GM12878 (cell line): ENCODE results near the gene IPCEF1. TPM values are rescaled to one million over a fixed set of nuclear protein-coding genes. Genes with fewer than 3 reads are reported as not detected.

Source experiments
- ATAC-seq: fragments of 200-7000 bp; cut with Tn5 transposase; 3 replicates; pipeline ENCODE4 v1.9.1; 2020; ENCODE audit warnings: mild to moderate bottlenecking, moderate library complexity
- BruUV-seq: library from RNA; stranded (reverse); fragments of 400-500 nt; replicated peaks from 2 replicates; lab custom pipeline; 2021; lab: Mats Ljungman, UMichigan
- CTCF ChIA-PET: fragments of 300-600 bp; sonication (Branson Sonifier 250); formaldehyde crosslinking; extraction: SDS; loops from one replicate; lab custom pipeline; 2021; ENCODE audit warnings: inconsistent platforms; lab: Yijun Ruan, JAX
- POLR2A ChIA-PET: fragments of 350-600 bp; formaldehyde crosslinking; extraction: SDS; loops from one replicate; lab custom pipeline; 2021; ENCODE audit warnings: inconsistent platforms; lab: Charles Lee
- RAD21 ChIA-PET: fragments of 300-600 bp; sonication (Branson Sonifier 250); formaldehyde crosslinking; loops from one replicate; lab custom pipeline; 2023; ENCODE audit warnings: antibody characterized with exemption; ENCODE audit not compliant: unreplicated experiment; lab: Charles Lee
- SMC1A ChIA-PET: fragments of 300-600 bp; sonication (Branson Sonifier 250); formaldehyde crosslinking; loops from one replicate; lab custom pipeline; 2023; ENCODE audit not compliant: unreplicated experiment, uncharacterized antibody; lab: Charles Lee
- DNase-seq: peaks from one replicate; pipeline ENCODE4 v3.0.0-alpha.2; 2011; ENCODE audit warnings: low read depth, low spot score
- FAIRE-seq: peaks from 3 replicates; lab custom pipeline; 2011; peaks lifted over from hg19 to GRCh38; lab: Jason Lieb, UNC
- H2AFZ ChIP-seq: 2 replicates; pipeline ENCODE4 v1.6.0; 2011; ENCODE audit warnings: low read depth, low read length, control low read depth; ENCODE audit not compliant: control insufficient read depth
- H3K27ac ChIP-seq: 2 replicates; pipeline ENCODE4 v1.5.1; 2011; ENCODE audit warnings: control low read depth; ENCODE audit not compliant: control insufficient read depth, insufficient read depth
- H3K27me3 ChIP-seq, 2 experiments: replicated peaks in 1 of 2; 2 replicates each; pipeline versions ENCODE4 v1.6.0 to v1.6.1; 2011; ENCODE audit warnings: low read length in 1 of 2; ENCODE audit not compliant: control insufficient read depth in 2 of 2, insufficient read depth in 2 of 2
- H3K36me3 ChIP-seq, 2 experiments: 2 replicates each; pipeline ENCODE4 v1.5.1; 2011; ENCODE audit warnings: low read length in 1 of 2; ENCODE audit not compliant: control insufficient read depth in 2 of 2, insufficient read depth in 2 of 2
- H3K4me1 ChIP-seq: 2 replicates; pipeline ENCODE4 v1.6.1; 2011; ENCODE audit warnings: mild to moderate bottlenecking, low read length, moderate library complexity, mixed read lengths; ENCODE audit not compliant: control insufficient read depth, insufficient read depth
- H3K4me2 ChIP-seq: 2 replicates; pipeline ENCODE4 v1.6.0; 2011; ENCODE audit warnings: control low read depth; ENCODE audit not compliant: control insufficient read depth, insufficient read depth
- H3K4me3 ChIP-seq: fragments of 200-600 bp; sonication (generic); 2 replicates; pipeline ENCODE4 v1.5.1; 2016
- H3K79me2 ChIP-seq: 2 replicates; pipeline ENCODE4 v1.6.0; 2011; ENCODE audit warnings: low read length; ENCODE audit not compliant: control insufficient read depth, insufficient read depth
- H3K9ac ChIP-seq: 2 replicates; pipeline ENCODE4 v1.8.0; 2011; ENCODE audit warnings: low read length, control low read depth, mixed read lengths; ENCODE audit not compliant: control insufficient read depth, insufficient read depth
- H3K9me3 ChIP-seq: replicated peaks from 3 replicates; pipeline ENCODE4 v1.5.1; 2011; ENCODE audit warnings: mild to moderate bottlenecking, low read length; ENCODE audit not compliant: control insufficient read depth, insufficient read depth
- H4K20me1 ChIP-seq: 2 replicates; pipeline ENCODE4 v1.6.0; 2011; ENCODE audit not compliant: control insufficient read depth, insufficient read depth
- BRCA1 ChIP-seq: IDR thresholded peaks from 2 replicates; pipeline ENCODE4 v1.6.1; 2011; ENCODE audit warnings: low read depth, low read length, improper control_type of control experiment
- KDM1A ChIP-seq: fragments of 200-600 bp; sonication (generic); IDR thresholded peaks from 2 replicates; pipeline ENCODE4 v1.6.1; 2016; ENCODE audit warnings: borderline replicate concordance
- RAD21 ChIP-seq: IDR thresholded peaks from 2 replicates; pipeline ENCODE4 v1.6.1; 2011; ENCODE audit warnings: mild to moderate bottlenecking, low read depth, low read length, moderate library complexity; ENCODE audit not compliant: insufficient read depth
- RAD51 ChIP-seq: fragments of 450-650 bp; IDR thresholded peaks from 2 replicates; pipeline ENCODE4 v1.6.1; 2016; ENCODE audit warnings: moderate library complexity, mild to moderate bottlenecking, inconsistent platforms
- TBL1XR1 ChIP-seq: IDR thresholded peaks from 2 replicates; pipeline ENCODE4 v1.6.1; 2012; ENCODE audit warnings: low read depth, low read length, improper control_type of control experiment
- TCF3 ChIP-seq: IDR thresholded peaks from 2 replicates; pipeline ENCODE4 v1.6.1; 2012; ENCODE audit warnings: low read depth, mild to moderate bottlenecking, low read length, borderline replicate concordance; ENCODE audit not compliant: insufficient read depth
- ZBED1 ChIP-seq: IDR thresholded peaks from 2 replicates; pipeline ENCODE4 v1.6.1; 2016; ENCODE audit warnings: borderline replicate concordance
- WGBS: methylation state at CpG from one replicate; pipeline ENCODE4 v1.1.6; 2016; ENCODE audit warnings: low lambda C conversion rate; ENCODE audit not compliant: insufficient replicate concordance, insufficient coverage; ENCODE audit errors: missing lambda C conversion rate; 5-methylcytosine and 5-hydroxymethylcytosine counted together
- in situ Hi-C: fragments of 300-500 bp; cut with MboI; formaldehyde crosslinking; loops from 9 replicates; pipeline ENCODE4 v1.14.3; 2018; ENCODE audit warnings: mixed read lengths
- intact Hi-C: fragments of 100-400 bp; cut with micrococcal nuclease; formaldehyde crosslinking; loops from one replicate; pipeline ENCODE4 v1.14.2; 2022; ENCODE audit not compliant: unreplicated experiment
- polyA plus RNA-seq, 11 experiments: library from polyadenylated mRNA; depleted of rRNA in 4 of 11; unstranded in 6 of 11; stranded (reverse) in 5 of 11; fragments of >200 nt; fragmentation: Nextera tagmentation in 4 of 11; fragmentation: Illumina TruSeq in 1 of 11; extraction: Ambion mirVana in 4 of 11; extraction: Trizol in 1 of 11; gene quantifications; 1 replicate in 1 of 11; 2 replicates in 10 of 11; pipeline versions ENCODE4 v1.2.1 to v1.2.3, GENCODE V29; 2011 to 2016; ENCODE audit warnings: inconsistent platforms in 2 of 11, missing spikeins in 2 of 11, low read depth in 1 of 11
- total RNA-seq, 4 experiments: library from RNA; depleted of rRNA in 3 of 4; stranded (reverse); fragments of >200 nt in 3 of 4; fragmentation: Illumina TruSeq in 1 of 4; extraction: Trizol in 1 of 4; gene quantifications; 2 replicates each; pipeline versions ENCODE4 v1.2.1 to v1.2.3, GENCODE V29; 2013 to 2021
- TF ChIP-seq, protein P1 (sequence below): fragments of 450-650 bp; IDR thresholded peaks from 2 replicates; pipeline ENCODE4 v1.6.1; 2018; ENCODE audit warnings: borderline replicate concordance, mild to moderate bottlenecking; ENCODE audit not compliant: partially characterized antibody
- TF ChIP-seq, protein P2 (sequence below): IDR thresholded peaks from 2 replicates; pipeline ENCODE4 v1.6.1; 2012; ENCODE audit warnings: improper control_type of control experiment, low read depth, low read length; ENCODE audit not compliant: insufficient replicate concordance
- TF ChIP-seq, protein P3 (sequence below): fragments of 450-650 bp; formaldehyde crosslinking; IDR thresholded peaks from 2 replicates; pipeline ENCODE4 v1.4.0; 2022; ENCODE audit warnings: mild to moderate bottlenecking, moderate library complexity

The IPCEF1 gene
- total and polyA plus RNA-seq, 10 of the 15 experiments (the other 5 are each of a cell fraction or from before 2014, with no cell fraction given), result 1.3 to 137 (median 4.2) TPM

DNA sequence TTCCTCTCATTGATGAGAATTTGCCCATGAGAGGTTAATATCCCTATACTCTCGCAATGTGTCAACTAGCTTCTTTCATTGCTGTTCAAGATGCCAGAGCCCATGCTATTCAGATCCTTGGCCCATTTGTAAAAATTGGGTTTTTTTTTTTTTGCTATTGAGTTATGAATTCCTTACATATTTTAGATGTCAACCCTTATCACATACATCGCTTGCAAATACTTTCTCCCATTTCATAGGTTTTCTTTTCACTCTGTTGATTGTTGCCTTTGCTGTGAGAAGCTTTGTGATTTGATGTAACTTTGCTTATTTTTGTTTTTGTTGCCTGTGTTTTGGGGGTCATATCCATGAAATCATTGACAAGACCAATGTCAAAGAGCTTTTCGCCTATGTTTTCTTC is 32.2 kb upstream of the IPCEF1 start (continued):
- TF ChIP-seq, protein P1, sequence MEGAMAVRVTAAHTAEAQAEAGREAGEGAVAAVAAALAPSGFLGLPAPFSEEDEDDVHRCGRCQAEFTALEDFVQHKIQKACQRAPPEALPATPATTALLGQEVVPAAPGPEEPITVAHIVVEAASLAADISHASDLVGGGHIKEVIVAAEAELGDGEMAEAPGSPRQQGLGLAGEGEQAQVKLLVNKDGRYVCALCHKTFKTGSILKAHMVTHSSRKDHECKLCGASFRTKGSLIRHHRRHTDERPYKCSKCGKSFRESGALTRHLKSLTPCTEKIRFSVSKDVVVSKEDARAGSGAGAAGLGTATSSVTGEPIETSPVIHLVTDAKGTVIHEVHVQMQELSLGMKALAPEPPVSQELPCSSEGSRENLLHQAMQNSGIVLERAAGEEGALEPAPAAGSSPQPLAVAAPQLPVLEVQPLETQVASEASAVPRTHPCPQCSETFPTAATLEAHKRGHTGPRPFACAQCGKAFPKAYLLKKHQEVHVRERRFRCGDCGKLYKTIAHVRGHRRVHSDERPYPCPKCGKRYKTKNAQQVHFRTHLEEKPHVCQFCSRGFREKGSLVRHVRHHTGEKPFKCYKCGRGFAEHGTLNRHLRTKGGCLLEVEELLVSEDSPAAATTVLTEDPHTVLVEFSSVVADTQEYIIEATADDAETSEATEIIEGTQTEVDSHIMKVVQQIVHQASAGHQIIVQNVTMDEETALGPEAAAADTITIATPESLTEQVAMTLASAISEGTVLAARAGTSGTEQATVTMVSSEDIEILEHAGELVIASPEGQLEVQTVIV, result no peak
- no peak for TF ChIP-seq TCF3
- TF ChIP-seq BRCA1, result no peak

DNA sequence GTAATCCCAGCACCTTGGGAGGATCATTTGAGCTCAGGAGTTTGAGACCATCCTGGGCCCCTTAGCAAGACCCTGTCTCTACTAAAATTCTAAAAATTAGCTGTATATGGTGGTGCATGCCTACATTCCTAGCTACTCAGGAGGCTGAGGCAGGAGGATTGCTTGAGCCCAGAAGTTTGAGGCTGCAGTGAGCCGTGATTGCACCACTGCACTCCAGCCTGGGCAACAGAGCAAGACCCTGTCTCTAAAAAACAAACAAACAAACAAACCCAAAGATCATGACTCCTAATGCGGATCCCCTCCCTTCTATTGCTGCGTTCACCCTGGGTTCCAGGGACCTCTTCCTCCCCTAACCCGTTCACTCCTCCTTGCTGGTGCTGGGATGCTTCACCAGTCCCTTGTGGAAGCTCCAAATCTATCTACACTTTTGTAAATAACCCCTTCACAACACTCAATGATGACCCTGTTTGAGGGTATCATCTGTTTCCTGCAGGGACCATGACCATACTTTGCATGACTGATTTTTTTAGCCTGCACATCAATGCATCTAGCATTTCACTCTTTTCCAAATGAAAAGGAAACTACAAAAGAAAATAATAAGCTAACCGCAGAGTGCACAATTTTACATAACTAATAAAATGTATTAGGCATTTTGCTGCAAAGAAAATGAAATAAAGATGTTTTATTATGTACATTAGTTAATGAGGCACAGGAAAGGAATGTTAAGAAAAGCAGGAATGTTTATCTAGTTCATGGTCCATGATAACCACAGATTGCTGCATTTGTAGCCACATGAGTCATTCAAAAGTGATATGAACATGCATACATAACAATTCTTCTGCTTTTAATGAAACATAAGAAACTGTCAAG is 30.5 kb upstream of the IPCEF1 start:
- no peaks in the 10 kb centered on the region for H3K36me3 ChIP-seq
- in situ Hi-C loops, result no loop called here
- no peaks in the 10 kb centered on the region; a peak in 2 of 4 replicates for H3K27me3 ChIP-seq
- H3K4me3 ChIP-seq, result no peak overlapping the region
- no peak for DNase-seq
- intact Hi-C loops, result no loop called here
- no peak overlapping the region for H3K27ac ChIP-seq
- H3K4me2 ChIP-seq, result no peak overlapping the region
- no peak overlapping the region for H2AFZ ChIP-seq
- ATAC-seq, result no peak
- no peak for FAIRE-seq
- no TSS peak for BruUV-seq
- no peaks in the 10 kb centered on the region; the same call in 1 of the 3 replicates for H3K9me3 ChIP-seq
- H3K9ac ChIP-seq, result no peak overlapping the region
- H3K4me1 ChIP-seq, result no peaks in the 10 kb centered on the region
- no peaks in the 10 kb centered on the region for H3K79me2 ChIP-seq
- CTCF ChIA-PET, result interaction anchor here (0.5 to 1.6 kb wide), 2 partner anchors 16 to 33 kb away, joined by 5 to 7 read pairs; no protein-coding TSS in a partner anchor
- POLR2A ChIA-PET, result no interaction called here
- SMC1A ChIA-PET, result no interaction called here
- RAD21 ChIA-PET, result no interaction called here
- 8% methylated on average over 5 of the region's 5 CpGs for WGBS
- no peaks in the 10 kb centered on the region for H4K20me1 ChIP-seq
- TF ChIP-seq RAD21, result no peak
- TF ChIP-seq, protein P2, sequence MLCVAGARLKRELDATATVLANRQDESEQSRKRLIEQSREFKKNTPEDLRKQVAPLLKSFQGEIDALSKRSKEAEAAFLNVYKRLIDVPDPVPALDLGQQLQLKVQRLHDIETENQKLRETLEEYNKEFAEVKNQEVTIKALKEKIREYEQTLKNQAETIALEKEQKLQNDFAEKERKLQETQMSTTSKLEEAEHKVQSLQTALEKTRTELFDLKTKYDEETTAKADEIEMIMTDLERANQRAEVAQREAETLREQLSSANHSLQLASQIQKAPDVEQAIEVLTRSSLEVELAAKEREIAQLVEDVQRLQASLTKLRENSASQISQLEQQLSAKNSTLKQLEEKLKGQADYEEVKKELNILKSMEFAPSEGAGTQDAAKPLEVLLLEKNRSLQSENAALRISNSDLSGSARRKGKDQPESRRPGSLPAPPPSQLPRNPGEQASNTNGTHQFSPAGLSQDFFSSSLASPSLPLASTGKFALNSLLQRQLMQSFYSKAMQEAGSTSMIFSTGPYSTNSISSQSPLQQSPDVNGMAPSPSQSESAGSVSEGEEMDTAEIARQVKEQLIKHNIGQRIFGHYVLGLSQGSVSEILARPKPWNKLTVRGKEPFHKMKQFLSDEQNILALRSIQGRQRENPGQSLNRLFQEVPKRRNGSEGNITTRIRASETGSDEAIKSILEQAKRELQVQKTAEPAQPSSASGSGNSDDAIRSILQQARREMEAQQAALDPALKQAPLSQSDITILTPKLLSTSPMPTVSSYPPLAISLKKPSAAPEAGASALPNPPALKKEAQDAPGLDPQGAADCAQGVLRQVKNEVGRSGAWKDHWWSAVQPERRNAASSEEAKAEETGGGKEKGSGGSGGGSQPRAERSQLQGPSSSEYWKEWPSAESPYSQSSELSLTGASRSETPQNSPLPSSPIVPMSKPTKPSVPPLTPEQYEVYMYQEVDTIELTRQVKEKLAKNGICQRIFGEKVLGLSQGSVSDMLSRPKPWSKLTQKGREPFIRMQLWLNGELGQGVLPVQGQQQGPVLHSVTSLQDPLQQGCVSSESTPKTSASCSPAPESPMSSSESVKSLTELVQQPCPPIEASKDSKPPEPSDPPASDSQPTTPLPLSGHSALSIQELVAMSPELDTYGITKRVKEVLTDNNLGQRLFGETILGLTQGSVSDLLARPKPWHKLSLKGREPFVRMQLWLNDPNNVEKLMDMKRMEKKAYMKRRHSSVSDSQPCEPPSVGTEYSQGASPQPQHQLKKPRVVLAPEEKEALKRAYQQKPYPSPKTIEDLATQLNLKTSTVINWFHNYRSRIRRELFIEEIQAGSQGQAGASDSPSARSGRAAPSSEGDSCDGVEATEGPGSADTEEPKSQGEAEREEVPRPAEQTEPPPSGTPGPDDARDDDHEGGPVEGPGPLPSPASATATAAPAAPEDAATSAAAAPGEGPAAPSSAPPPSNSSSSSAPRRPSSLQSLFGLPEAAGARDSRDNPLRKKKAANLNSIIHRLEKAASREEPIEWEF, result no peak
- no peak for TF ChIP-seq RAD51
- no peak for TF ChIP-seq KDM1A
- TF ChIP-seq, protein P3, sequence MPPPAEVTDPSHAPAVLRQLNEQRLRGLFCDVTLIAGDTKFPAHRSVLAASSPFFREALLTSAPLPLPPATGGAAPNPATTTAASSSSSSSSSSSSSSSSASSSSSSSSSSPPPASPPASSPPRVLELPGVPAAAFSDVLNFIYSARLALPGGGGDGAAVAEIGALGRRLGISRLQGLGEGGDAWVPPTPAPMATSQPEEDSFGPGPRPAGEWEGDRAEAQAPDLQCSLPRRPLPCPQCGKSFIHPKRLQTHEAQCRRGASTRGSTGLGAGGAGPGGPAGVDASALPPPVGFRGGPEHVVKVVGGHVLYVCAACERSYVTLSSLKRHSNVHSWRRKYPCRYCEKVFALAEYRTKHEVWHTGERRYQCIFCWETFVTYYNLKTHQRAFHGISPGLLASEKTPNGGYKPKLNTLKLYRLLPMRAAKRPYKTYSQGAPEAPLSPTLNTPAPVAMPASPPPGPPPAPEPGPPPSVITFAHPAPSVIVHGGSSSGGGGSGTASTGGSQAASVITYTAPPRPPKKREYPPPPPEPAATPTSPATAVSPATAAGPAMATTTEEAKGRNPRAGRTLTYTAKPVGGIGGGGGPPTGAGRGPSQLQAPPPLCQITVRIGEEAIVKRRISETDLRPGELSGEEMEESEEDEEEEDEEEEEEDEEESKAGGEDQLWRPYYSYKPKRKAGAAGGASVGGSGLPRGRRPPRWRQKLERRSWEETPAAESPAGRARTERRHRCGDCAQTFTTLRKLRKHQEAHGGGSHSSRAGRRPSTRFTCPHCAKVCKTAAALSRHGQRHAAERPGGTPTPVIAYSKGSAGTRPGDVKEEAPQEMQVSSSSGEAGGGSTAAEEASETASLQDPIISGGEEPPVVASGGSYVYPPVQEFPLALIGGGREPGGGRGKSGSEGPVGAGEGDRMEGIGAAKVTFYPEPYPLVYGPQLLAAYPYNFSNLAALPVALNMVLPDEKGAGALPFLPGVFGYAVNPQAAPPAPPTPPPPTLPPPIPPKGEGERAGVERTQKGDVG (CRISPR knock-in tag), result no peak
- no peak for TF ChIP-seq TBL1XR1
- no peak for TF ChIP-seq ZBED1
